Lower lobe of right lung (tissue), 2 donors: ENCODE results near the gene RPN2. TPM values are rescaled to one million over a fixed set of nuclear protein-coding genes. Genes with fewer than 3 reads are reported as not detected.

Source experiments
- ATAC-seq, 2 donors: fragments of 200-7000 bp; cut with Tn5 transposase; one replicate each; pipeline ENCODE4 v1.9.1; 2020 to 2022; ENCODE audit warnings: mild to moderate bottlenecking in 2 of 2, moderate library complexity in 2 of 2
- DNase-seq: peaks from one replicate; pipeline ENCODE4 v3.0.0-alpha.2; 2020
- H3K27ac ChIP-seq: fragments of 200-600 bp; one replicate; pipeline ENCODE4 v1.8.0; 2022
- H3K27me3 ChIP-seq: fragments of 200-600 bp; one replicate; pipeline ENCODE4 v1.8.0; 2022; ENCODE audit warnings: low read depth
- H3K36me3 ChIP-seq: fragments of 200-600 bp; one replicate; pipeline ENCODE4 v1.8.0; 2022; ENCODE audit warnings: mild to moderate bottlenecking
- H3K4me1 ChIP-seq: fragments of 200-600 bp; one replicate; pipeline ENCODE4 v1.8.0; 2022
- H3K4me3 ChIP-seq: fragments of 200-600 bp; one replicate; pipeline ENCODE4 v1.8.0; 2022; ENCODE audit warnings: mild to moderate bottlenecking
- H3K9me3 ChIP-seq: fragments of 200-600 bp; one replicate; pipeline ENCODE4 v1.8.0; 2022
- CTCF ChIP-seq: fragments of 200-600 bp; IDR thresholded peaks from one replicate; pipeline ENCODE4 v1.8.0; 2022; ENCODE audit warnings: antibody characterized with exemption, mild to moderate bottlenecking
- intact Hi-C: fragments of 100-400 bp; cut with DNase I; formaldehyde crosslinking; loops from one replicate; pipeline ENCODE4 v1.11.0; 2022
- total RNA-seq: library from RNA; stranded (reverse); fragmentation: NEBNext Ultra II Directional; extraction: Animal tissue kit (Norgen Biotek cat#: 25700); gene quantifications from one replicate; pipeline ENCODE4 v1.2.1, GENCODE V29; 2021
- donor health status: DM: no; HTN: yes; CAD: no; lungs with severe emphysema.

The RPN2 gene
- total RNA-seq, 1 donor from 2014 or later = 160 TPM

DNA sequence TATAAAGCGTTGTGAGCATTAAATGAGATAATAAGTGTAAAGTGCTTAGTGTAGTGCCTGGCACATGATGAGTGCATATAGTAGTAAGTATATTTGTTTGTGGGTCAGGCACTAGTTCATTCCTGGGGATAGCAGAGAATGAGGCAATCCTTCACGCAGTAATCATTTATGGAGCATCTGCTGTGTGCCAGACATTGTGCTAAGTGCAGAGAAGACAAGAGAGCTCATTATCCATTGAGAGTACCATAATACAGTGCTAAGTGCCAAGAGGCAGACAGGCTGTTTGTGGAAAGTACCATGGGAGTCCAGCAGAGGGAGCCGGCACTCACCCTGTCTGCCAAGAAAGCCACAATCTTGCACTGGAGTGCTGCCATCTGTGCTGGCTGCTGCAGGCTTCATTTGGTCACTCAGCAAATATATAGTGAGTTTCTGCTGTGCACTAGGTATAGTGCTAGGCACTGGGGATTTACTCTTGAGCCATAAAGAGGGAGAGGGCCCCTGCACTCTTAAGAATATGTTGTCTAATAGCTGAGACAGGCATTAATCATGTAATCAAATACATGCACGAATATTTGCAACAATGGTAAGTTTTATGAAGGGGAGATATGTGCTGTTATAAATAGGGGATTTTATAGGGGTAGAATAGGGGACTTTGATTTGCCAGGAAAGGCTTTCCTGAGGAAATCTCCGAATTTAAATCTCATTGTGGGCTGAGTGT, 13.2 kb downstream of the RPN2 start:
- H3K4me3 ChIP-seq = no peak overlapping the region
- TF ChIP-seq CTCF = peak; percentile 93
- no peak overlapping the region for H3K27ac ChIP-seq
- peaks cover 33% of the 10 kb centered on the region for H3K4me1 ChIP-seq
- peaks cover 33% of the 10 kb centered on the region for H3K36me3 ChIP-seq
- no peaks in the 10 kb centered on the region for H3K27me3 ChIP-seq
- ATAC-seq (peak; percentile 91 to 94), DNase-seq (peak; percentile 86)
- intact Hi-C loops = no loop called here
- H3K9me3 ChIP-seq = no peaks in the 10 kb centered on the region

DNA sequence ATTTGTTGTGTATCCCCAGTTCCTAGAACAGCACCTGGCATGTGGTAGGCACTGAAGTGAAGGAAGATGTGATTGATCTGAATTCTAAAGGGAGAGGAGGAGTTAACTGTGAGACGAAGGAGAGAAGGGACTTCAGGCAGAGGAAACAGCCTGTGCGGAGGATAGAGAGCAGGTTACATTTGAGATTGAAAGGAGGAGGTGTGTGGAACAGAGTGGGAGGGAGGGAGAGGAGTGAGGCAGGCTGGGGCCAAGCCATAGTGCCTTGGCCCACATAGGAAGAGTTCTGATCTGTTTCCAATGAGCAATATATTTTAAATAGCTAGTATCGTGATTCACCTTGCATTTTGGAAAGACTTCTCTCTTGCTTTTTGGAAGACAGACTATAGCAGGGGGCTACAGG, 14.1 kb downstream of the RPN2 start:
- Histone ChIP-seq H3K27ac (no peak overlapping the region), H3K4me1 (peaks cover 33% of the 10 kb centered on the region), H3K4me3 (no peak overlapping the region), H3K27me3 (no peaks in the 10 kb centered on the region), H3K36me3 (peaks cover 34% of the 10 kb centered on the region), H3K9me3 (no peaks in the 10 kb centered on the region)
- DNase-seq (no peak), ATAC-seq (no peak)
- TF ChIP-seq CTCF = no peak
- intact Hi-C loops = no loop called here

DNA sequence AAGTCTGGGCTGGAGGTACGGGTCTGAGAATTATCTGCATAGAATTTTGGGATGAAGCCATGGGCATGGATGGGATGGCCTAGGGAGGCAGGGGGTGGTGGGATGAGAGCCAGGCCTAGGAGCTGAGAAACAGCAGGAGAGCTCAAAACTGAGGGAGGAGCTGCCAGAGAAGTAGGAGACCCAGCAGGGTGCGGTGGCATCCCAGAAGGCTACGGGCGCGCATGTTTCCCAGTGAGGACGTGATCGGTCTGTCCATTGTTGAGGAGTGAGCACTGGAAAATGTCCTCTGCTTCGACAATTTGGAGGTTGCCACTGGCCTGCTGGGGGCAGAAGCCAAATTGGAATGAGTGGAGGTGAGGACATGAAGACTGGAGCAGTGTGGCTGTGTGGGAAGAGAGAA, 14.7 kb downstream of the RPN2 start:
- ATAC-seq = no peak
- intact Hi-C loops = no loop called here

GRCh38 chr20:37194621-37195417, 15.7 kb downstream of the RPN2 start:
- no peak for TF ChIP-seq CTCF
- Histone ChIP-seq H3K36me3 (peaks cover 39% of the 10 kb centered on the region), H3K4me1 (peaks cover 37% of the 10 kb centered on the region), H3K9me3 (no peaks in the 10 kb centered on the region), H3K27me3 (no peaks in the 10 kb centered on the region), H3K27ac (no peak overlapping the region), H3K4me3 (no peak overlapping the region)
- DNase-seq = no peak
- no peak for ATAC-seq
- intact Hi-C loops = no loop called here

More for the DNA sequence above, 14.7 kb downstream of the RPN2 start:
- H3K27ac ChIP-seq = no peak overlapping the region
- H3K4me1 ChIP-seq = peaks cover 35% of the 10 kb centered on the region
- H3K27me3 ChIP-seq = no peaks in the 10 kb centered on the region
- no peak for DNase-seq
- no peaks in the 10 kb centered on the region for H3K9me3 ChIP-seq
- peaks cover 34% of the 10 kb centered on the region for H3K36me3 ChIP-seq
- TF ChIP-seq CTCF = no peak
- no peak overlapping the region for H3K4me3 ChIP-seq

DNA sequence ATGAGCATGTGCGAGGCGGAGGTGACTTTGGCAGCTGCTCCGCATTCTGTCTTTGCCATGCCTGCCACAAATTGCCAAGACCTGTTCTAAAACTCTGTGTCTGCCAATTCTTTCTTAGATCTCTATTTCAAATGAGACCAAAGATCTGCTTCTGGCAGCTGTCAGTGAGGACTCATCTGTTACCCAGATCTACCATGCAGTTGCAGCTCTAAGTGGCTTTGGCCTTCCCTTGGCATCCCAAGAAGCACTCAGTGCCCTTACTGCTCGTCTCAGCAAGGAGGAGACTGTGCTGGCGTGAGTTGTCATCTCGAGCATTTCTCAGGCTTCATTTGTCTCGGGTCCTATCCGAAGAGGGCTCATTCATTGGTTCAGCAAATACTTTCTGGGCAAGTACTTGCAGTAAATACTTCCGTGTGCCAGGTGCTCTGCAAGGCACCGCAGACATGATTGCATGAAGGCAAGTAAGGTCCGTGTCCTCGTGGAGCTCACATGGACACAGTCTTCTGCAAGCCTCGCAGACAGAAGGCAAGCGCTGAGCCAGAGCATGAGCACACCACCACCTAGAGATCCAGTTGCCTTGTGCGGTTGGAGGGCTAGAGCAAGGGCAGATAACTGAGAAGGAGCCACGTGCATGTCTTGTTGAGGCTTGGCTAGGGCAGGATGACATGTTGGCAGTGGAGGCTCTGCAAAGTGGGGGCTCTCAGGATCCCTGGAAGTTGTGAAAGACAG, 20.0 kb downstream of the RPN2 start:
- DNase-seq (no peak), ATAC-seq (no peak)
- TF ChIP-seq CTCF = no peak
- Histone ChIP-seq H3K36me3 (peaks cover 68% of the 10 kb centered on the region), H3K4me1 (peaks cover 17% of the 10 kb centered on the region), H3K27ac (no peak overlapping the region), H3K27me3 (no peaks in the 10 kb centered on the region), H3K4me3 (no peak overlapping the region), H3K9me3 (no peaks in the 10 kb centered on the region)
- intact Hi-C loops = no loop called here
